ENCODE measurements around the gene CRIP3.

Gene CRIP3

DNA sequence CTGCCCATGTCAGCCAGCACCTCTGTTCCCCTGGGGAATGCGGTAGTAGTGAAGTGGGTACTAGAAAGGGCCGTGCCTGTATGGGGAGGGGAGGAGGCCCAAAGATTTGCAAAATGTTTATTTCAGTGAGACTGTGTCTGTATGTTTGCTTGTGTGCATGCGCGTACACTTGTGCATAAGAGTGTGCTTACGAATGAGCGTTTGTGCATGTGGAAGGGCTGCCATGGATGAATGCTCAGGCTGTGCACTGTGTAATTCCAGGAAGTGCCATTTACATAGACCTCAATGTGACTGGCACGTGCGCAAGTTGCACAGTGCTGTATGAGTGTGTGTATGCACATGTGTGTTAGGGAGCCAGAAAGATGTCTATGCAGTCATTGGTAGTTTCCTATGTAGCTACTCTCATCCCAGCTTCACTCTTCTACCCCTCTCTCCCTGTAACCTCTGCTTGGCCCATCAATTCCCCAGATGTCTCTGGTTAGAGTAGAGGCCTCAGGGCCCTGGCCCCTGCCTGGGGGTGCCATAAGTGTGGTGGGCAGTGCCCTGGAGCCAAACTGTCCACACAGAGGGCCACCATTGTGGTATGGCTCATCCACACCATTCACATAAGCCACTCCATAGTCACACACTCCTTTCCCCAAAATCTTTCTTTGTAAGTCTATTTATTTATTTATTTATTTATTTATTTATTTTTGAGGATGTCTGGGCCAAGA, 37.4 kb downstream of the CRIP3 start:
- DNase-seq = no peak

DNA sequence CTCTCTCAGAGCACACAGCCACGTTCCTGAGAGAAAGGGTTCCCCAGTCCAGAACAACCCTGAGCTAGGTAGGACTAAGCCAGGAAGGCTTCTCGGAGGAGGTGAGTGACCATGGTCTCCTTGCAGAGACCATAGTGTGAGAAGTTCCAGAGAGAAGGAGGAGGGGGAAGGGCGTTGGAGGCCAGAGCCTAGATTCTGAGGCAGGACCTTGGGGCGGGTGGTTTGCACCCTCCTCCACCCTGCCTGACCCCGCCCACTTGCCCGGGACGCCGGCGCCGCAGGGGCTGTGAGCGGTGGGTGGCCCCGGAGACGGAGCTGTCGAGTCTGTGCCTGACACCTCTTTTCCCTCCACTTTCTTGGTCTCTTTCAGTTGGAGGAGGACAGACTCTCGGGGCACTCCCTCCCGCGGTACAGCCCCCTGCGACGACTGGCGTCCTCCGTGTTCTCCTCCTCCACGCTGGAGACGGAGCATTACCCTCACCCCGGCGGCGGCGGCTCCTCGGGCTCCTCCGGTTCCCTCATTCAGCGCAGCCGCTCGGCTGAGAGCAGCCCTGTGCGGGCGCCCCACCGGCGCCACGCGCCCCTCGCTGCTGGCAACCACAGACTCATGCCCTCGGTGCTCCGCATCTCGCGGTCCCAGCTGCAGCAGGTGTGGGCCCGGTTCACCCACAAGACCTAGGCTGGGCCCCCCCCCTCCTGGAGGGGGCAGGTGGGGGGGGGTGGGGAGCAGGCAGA, 39.2 kb downstream of the CRIP3 start:
- no peak for DNase-seq

GRCh38 chr6:43268782-43269272, 39.8 kb downstream of the CRIP3 start:
- DNase-seq = no peak

DNA sequence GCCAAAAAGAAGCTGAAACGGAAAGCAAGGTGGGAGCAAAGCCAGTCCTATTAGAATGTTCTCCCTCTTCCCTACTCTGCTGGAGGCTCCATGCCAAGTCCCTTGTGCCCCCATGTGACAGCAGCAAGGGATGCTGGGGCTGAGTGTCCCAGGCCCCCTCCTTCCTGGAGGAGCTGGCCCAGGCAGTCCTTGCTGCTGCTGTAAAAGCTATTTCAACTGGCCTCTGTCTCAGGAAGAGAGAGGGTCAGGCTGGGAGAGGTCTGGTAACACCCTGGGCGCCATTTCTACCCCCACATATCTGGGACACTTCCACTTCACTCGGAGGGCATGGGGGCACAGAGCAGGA, 40.3 kb downstream of the CRIP3 start:
- no peak for DNase-seq

- DNase-seq = no peak
Measured at GRCh38 chr6:43267619-43268354, 40.8 kb downstream of the CRIP3 start.

- DNase-seq = no peak
Measured at GRCh38 chr6:43265564-43265963, 43.1 kb downstream of the CRIP3 start.

DNA sequence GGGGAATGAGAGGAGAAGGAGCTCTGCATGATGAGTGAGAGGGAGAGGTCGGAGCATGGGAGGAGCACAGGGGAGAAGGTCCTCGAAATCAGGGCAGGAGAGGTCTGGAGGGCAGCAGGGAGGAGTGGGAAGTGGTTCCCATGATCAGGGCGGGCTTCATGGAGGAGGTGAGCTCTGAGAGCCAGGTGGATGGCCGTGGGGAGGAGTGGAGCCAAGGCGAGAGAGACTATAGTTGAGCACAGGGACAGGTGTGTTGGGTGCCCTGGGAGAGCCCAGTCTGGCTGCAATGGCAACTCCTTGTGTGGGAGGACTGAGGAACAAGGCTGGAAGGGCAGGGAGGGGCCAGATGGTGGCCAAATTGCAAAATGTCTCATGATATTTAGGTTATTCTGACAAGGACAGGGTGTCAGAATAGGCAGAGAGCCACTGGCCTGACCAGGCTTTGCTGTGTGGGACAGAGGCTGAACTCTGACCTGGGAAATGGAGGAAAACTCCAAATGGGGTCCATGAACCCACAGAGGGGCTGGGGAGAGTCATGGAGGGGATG, 44.0 kb downstream of the CRIP3 start:
- DNase-seq = no peak

- peak; percentile 31 for DNase-seq
Measured at GRCh38 chr6:43263314-43264178, 45.1 kb downstream of the CRIP3 start.

- no peak for DNase-seq
Measured at GRCh38 chr6:43262780-43263313, 45.8 kb downstream of the CRIP3 start.

GRCh38 chr6:43262000-43262779, 46.4 kb downstream of the CRIP3 start:
- no peak for DNase-seq

GRCh38 chr6:43261198-43261597, 47.4 kb downstream of the CRIP3 start:
- no peak for DNase-seq

- DNase-seq = no peak
Measured at GRCh38 chr6:43260791-43261190, 47.8 kb downstream of the CRIP3 start.

- no peak for DNase-seq
Measured at GRCh38 chr6:43258807-43259686, 49.6 kb downstream of the CRIP3 start.

GRCh38 chr6:43258180-43258579, 50.4 kb downstream of the CRIP3 start:
- DNase-seq = no peak

GRCh38 chr6:43257367-43258145, 51.1 kb downstream of the CRIP3 start:
- DNase-seq = no peak

- DNase-seq = no peak
Measured at GRCh38 chr6:43256670-43257366, 51.8 kb downstream of the CRIP3 start.

All from NCI-H1694 treated with DMSO at 0.1 percent for 48 hours (cell line).